ENCODE measurements around the gene ULK4.

- TF ChIP-seq FOXA1 (IDR thresholded peaks at IDR 0.05) (no peak), HDGF (IDR thresholded peaks at IDR 0.05; ENCODE audit: borderline replicate concordance) (no peak), ELF4 (IDR thresholded peaks at IDR 0.05) (no peak), TARDBP (IDR thresholded peaks at IDR 0.05) (no peak), BHLHE40 (IDR thresholded peaks at IDR 0.05; ENCODE audit: borderline replicate concordance) (no peak), SP1 (IDR thresholded peaks at IDR 0.05) (no peak), FOXK2 (IDR thresholded peaks at IDR 0.05) (no peak), PKNOX1 (IDR thresholded peaks at IDR 0.05) (no peak), SUZ12 (IDR thresholded peaks at IDR 0.05) (no peak), ZNF384 (IDR thresholded peaks at IDR 0.05) (no peak), L3MBTL2 (conservative IDR thresholded peaks at IDR 0.05) (no peak), ARNT (IDR thresholded peaks at IDR 0.05) (no peak), FOXM1 (IDR thresholded peaks at IDR 0.05; ENCODE audit: borderline replicate concordance) (no peak)
Measured at GRCh38 chr3:41740374-41740886, 221.5 kb downstream of the ULK4 start.
